Measurements from ENCODE around the gene SNX3.
"Not testable (repeated sequence)": the region's sequence is repeated elsewhere in the genome, so short reads cannot be mapped to it uniquely, and the experiment has no call there.

The SNX3 gene

GRCh38 chr6:108254433-108255410, 6.1 kb downstream of the SNX3 start:
- DNase-seq = no peak

GRCh38 chr6:108253241-108253640, 7.6 kb downstream of the SNX3 start:
- no peak for DNase-seq

GRCh38 chr6:108252055-108252454, 8.8 kb downstream of the SNX3 start:
- DNase-seq = no peak

- DNase-seq = no peak
Measured at GRCh38 chr6:108251252-108251651, 9.6 kb downstream of the SNX3 start.

DNA sequence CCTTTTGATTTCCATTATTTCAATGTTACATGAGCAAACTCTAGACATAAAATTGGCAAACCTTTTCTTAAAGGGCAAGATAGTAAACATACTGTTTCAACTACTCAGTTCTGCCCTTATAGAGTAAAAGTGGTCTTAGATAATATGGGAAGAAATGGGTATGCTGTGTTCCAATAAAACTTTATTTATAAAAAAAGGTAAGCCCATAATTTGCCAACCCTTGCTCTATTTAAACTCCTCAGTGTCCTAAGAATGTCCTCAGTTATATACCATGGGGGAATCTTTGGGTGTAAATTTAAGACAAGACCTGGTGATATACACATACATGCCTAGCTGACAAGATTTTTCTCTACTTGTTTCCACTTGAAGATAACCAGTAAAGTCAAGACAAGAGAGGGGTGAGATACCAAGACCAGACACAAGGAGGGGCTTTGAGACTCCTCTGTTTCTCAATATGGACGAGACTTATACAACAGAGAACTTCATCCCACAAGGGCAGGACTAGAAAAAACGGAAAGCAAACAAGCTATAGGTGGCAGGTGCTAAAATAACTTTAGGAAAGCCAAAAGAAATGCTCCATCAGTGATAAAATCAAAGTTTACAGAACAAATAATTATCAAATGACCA, 10.5 kb downstream of the SNX3 start:
- peak; percentile 61 for DNase-seq

GRCh38 chr6:108247965-108248536, 12.8 kb downstream of the SNX3 start:
- DNase-seq = no peak

- not testable (repeated sequence) for DNase-seq
Measured at GRCh38 chr6:108245095-108245494, 15.7 kb downstream of the SNX3 start.

GRCh38 chr6:108243836-108244235, 17.0 kb downstream of the SNX3 start:
- no peak for DNase-seq

- no peak for DNase-seq
Measured at GRCh38 chr6:108242721-108243120, 18.1 kb downstream of the SNX3 start.

- no peak for DNase-seq
Measured at GRCh38 chr6:108242259-108242658, 18.6 kb downstream of the SNX3 start.

GRCh38 chr6:108238322-108238721, 22.5 kb downstream of the SNX3 start:
- no peak for DNase-seq

DNA sequence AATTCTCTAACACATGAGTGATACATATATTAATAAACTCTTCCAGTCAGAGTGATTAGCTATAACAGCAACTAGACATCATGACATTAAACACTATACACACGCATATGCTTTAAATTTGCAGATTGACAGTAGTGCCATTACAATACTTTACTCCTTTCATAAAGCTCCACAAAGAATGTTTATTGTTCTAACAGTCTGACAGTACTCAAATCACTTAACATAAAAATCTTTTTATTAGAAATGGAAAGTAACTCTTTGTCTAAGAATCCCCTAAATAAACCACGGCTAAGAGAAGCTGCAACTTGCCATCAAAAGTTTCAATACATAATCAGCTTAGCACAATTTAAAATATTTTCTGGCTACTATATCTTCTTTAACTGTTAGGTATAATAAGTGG, 24.0 kb downstream of the SNX3 start:
- DNase-seq = no peak

DNA sequence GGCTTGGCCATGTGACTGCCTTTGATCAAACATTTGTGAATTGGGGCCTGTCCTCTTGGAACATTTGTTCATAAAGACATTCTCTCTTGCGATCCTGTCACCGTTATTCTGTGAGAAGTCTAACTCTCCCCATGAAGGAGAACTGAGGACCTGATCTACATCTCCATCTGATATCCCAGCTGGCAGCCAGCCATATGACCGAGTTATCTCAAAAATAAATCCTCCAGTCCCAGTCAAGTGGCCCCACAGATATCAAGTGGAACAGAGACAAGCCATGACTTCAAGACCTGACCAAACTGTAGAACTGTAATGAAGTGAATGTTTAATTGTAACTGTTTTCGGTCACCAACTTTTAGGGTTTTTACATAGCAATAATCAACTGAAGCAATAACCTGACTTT, 25.7 kb downstream of the SNX3 start:
- peak; percentile 32 for DNase-seq

GRCh38 chr6:108228416-108228815, 32.4 kb downstream of the SNX3 start:
- no peak for DNase-seq

DNA sequence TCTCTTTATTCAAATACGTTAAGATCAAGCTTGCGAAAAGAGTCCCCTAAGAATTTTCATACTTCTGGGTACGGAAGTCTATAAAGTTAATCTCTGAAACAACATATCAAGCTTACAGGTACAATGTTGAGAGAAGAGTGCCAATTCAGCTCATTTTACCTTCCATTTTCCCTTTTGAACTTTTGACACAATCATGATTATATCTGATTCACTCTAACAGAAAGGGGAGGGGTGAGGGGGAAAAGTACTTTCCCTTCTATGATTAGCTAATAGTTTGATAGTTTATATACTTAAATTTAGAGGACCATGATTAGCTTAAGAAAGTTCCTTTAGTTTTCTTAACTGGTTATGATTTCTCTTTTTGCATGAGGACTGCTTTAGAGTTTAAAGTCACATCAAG, 33.5 kb downstream of the SNX3 start:
- no peak for DNase-seq

DNA sequence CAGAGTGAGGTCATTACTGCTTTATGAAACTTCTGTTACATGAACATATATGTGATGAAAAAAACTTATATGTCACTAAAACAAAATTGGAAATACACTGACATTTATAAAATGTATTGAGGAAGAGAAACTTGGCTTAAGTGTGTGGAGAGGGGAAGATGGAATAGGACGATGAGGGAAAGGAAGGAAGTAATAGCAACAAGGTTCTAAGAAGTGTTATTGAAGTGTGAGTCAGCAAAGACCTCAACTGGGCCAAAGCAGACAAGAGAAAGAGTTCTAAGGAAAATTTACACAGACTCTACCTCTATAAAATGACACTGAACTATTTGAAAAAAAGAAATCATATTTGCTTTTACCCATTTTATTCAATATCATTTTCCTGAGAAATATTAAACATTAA, 38.3 kb downstream of the SNX3 start:
- DNase-seq = no peak

DNA sequence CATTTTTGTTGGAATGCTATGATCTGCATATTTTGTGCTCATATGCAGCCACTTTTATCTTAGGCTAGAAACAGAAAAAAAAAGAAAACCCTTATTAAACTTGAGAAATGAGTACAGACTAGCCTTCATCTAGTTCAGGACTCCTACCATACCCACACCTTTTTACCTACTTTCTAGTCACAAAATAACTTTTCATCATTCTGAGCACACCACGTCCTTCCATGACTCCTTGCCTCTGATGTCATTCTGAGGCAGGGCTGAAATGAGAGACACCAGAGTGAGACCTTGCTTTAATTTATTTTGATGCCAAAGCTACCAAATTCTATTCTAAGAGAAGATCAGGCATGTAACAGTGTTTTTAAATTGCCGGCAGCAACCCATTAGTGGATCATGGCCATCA, 38.8 kb downstream of the SNX3 start:
- no peak for DNase-seq

DNA sequence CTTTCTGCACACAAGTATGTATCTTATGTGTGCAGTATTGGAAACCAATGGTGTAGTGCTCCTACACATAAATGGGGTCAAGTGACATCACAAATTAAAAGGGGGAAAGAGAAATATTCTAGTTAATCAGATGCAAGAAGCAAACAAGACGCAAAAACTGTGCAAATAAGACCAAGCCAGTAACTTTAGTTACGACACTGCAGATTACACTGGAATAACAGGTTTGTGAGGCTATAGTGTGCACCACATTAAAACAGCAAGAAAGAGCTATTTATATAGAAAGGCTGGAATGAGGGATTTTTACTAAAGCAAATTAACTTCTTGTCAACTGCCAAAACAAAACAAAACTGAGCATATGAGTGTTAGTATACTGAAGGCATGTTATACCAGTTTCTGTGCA, 49.2 kb downstream of the SNX3 start:
- no peak for DNase-seq

GRCh38 chr6:108210556-108210955, 50.3 kb downstream of the SNX3 start:
- DNase-seq = no peak

DNA sequence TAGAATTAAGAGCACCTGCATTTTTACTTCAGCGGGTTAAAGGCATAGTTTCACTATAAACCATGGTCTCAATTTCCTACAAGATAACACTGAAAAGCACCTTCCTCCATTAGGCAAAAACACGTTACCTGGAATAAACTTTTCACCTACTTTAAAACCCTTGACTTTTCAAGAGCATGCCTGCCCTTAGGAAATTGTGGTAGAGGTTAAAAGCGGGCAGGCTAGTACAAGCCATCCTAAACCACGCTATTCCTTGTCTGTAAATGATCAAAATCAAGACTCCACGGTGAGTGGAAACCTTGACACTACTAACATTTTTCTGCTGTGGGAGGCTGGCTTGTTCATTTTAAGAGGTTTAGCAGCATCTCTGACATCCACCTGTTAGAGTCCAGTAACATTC, 51.1 kb downstream of the SNX3 start:
- no peak for DNase-seq

DNA sequence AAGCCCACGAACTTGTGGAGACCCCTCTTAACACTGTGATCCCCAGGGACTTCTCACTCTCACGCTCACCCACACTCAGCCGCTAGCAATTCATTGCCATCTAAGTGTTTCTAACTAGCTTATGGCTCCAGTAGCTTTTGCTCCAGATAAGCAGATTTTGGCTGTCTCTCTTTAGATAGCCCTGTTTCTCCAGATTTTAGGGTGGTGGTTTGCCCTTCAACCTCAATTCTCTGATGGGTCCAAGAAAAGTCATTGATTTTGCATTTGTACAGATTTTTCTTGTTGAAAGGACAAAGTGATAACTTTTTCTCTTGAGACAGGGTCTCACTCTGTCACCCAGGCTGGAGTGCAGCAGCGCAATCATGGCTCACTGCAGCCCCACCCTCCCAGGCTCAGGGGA, 53.8 kb downstream of the SNX3 start:
- no peak for DNase-seq

DNA sequence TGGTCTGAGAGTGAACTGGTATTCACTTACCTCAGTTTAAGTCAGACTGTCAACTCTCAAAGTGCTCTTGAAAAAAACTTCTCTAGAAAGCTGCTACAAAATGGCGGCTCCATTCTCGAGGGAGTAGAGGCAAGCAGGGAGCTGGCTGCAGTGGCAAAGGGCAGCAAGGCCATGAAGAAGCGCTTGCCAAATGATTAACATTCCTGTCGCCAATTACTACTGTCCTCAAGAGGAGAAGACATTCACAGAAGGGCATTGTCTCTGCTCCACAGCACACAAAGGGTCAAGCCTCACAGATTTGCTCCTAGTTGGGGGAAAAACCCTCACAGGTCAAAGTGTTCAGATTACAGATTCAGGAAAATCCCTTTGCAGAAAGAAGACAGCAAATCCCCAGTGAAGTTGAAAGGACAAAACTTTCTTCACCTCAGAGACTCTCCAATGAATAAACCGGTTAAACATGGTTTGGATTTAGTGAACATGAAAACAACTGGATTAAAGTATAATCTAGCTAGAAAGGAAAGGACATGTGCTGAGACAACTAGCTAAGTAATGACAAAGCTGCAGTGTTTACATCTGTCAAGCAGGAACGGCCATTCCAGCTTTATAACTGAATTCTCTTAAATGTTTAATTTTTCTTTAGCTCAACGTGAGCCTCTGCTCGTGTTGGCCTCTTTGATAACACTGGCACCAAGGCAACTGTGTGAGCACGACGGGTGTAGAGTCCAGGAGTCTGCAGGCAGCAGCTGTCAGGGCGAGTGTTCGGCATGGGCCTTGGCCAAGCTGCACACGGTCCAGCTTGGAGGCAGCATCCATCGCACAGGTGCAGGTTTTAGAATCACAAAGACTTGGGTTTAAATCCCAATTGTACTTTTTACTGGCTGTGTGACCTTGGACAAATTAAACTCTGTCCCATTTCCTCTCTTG, 57.4 kb downstream of the SNX3 start:
- peak; percentile 36 for DNase-seq

GRCh38 chr6:108200631-108201030, 60.2 kb downstream of the SNX3 start:
- DNase-seq = no peak

Data from NCI-H82 (cell line).